Measurements from ENCODE around the gene ENTPD3.
"Not testable (repeated sequence)": the region's sequence is repeated elsewhere in the genome, so short reads cannot be mapped to it uniquely, and the experiment has no call there.

The ENTPD3 gene

DNA sequence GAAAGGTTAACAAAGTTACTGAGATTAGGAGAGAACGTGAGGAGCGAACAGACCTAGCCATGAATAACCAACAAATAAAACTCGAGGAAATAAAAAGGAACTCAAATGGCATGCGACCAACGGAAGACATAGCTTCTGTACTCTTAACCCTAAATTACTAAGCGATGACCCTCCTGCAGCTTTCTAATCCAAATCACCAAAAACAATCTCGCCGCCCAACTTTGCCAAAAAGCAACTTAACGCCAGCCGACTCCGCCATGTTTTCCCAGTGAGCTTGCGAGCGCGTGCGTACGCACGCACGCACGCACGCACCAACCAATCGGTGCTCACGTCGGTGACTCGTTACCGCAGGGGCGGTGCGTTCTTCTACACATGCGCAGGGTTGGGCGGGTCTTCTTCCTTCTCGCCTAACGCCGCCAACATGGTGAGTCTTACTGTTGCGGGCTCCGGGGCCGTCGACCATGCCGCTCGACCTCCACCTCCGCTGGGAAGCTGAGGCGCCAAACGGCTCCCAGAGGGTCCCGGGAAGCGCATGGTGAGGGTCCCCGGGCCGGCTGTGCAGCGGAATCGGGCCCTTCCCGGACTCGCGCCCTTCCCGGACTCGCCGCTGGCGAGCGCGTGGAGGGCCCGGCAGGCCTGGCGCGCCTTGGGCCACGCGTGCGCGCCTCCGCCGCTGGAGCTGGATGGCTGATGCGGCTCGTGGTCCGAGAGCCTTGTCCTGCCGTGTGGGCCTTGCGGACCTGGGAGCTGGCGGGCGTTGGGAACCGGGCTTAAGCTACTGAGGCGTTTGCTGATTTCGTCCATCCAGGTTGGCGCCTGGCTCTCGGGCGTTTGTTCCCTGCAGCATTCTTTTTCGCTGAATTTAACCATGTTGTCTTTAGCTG lies 70.2 kb downstream of the ENTPD3 start, which contains the start of gene RPL14:
Gene RPL14, plus strand, starts transcription at position 400 of the 884 bp plus-strand sequence. Its CDS starts 133 bp downstream, at position 533.
- H3K27ac ChIP-seq = peak within 1 kb of the TSS; percentile 80 to 97 (median 93)
- peak within 1 kb of the TSS; percentile 61 to 99 (median 87) for H3K4me3 ChIP-seq

DNA sequence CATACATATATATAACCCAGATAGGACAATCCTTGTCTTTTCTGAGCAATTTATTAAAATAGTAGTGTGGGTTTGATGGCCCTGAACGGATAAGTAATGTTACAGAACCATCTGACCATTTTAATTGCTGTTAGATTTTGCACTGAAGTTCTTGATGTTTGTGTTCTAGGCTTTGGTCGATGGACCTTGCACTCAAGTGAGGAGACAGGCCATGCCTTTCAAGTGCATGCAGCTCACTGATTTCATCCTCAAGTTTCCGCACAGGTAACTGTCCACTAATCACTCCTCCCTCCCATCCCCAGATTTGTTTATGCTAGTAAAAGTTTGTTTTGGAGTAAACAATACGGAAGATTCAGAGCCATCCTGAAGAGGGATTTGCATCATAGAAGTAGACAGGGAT lies 71.5 kb downstream of the ENTPD3 start:
- Histone ChIP-seq H3K27ac (peak overlapping the region in 3 of 21 experiments; percentile 94 to 96 (median 95)), H3K4me3 (peak overlapping the region in 6 of 7 experiments; percentile 61 to 99 (median 88))

DNA sequence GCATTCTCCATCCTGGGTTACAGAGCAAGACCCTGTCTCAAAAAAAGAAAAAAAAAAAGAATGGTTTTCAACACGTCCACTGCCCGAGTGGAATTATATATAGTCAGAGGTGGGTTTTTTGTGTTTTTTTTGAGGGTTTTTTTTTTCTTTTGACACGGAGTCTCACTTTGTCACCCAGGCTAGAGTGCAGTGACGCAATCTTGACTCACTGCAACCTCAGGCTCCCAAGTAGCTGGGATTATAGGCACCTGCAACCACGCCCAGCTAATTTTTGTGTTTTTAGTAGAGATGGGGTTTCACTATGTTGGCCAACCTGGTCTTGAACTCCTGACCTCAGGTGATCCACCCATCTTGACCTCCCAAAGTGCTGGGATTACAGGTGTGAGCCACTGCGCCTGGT lies 73.5 kb downstream of the ENTPD3 start:
- not testable (repeated sequence) for H3K4me3 ChIP-seq, H3K27ac ChIP-seq

DNA sequence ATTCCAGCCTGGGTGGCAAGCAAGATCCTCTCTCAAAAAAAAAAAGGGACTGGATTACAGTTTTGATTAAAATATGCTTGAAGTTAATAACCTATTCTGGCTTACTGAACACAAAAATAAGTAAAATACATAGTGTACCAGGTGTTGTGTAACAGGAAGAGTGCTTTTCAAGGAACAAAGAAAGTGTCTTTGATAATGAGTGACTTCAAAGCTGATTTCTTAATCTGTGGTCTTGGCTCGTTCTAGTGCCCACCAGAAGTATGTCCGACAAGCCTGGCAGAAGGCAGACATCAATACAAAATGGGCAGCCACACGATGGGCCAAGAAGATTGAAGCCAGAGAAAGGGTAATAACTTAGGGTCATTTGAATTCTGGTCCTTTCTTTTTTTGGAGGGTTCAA lies 74.2 kb downstream of the ENTPD3 start:
- no peak overlapping the region for H3K27ac ChIP-seq

DNA sequence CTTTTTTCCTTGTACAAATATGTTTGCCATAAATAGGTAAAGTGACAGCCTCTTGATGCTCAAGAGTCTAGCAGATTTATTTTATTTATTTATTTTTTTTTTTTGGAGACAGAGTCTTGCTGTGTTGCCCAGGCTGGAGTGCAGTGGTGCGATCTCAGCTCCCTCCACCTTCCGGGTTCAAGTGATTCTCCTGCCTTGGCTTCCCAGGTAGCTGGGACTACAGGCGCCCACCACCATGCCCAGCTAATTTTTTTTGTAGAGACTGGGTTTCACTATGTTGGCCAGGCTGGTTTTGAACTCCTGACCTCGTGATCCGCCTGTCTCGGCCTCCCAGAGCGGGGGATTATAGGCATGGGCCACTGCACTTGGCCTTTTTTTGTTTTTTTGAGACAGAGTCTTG lies 75.9 kb downstream of the ENTPD3 start:
- not testable (repeated sequence) for H3K4me3 ChIP-seq, H3K27ac ChIP-seq

More for the DNA sequence above, 74.2 kb downstream of the ENTPD3 start:
- no peak overlapping the region for H3K4me3 ChIP-seq

DNA sequence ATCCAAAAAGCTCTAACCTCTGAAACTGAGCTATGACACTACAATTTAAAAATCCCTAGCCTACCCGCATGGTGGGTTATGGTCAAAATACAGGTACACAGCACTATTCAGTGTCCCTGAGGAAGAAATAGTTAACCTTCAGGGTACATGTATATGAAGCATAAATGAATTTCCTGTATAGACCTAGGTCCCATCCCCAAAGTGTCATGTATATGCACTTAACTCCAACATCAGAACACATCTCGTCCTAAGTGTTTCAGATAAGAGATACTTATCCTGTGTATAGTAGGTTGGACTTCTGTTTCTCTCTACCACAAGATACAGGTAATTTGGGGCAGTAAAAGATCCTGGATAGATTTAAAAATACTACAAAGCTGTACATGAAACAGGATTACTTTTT lies 76.6 kb downstream of the ENTPD3 start:
- Histone ChIP-seq H3K27ac (no peak overlapping the region), H3K4me3 (no peak overlapping the region)

DNA sequence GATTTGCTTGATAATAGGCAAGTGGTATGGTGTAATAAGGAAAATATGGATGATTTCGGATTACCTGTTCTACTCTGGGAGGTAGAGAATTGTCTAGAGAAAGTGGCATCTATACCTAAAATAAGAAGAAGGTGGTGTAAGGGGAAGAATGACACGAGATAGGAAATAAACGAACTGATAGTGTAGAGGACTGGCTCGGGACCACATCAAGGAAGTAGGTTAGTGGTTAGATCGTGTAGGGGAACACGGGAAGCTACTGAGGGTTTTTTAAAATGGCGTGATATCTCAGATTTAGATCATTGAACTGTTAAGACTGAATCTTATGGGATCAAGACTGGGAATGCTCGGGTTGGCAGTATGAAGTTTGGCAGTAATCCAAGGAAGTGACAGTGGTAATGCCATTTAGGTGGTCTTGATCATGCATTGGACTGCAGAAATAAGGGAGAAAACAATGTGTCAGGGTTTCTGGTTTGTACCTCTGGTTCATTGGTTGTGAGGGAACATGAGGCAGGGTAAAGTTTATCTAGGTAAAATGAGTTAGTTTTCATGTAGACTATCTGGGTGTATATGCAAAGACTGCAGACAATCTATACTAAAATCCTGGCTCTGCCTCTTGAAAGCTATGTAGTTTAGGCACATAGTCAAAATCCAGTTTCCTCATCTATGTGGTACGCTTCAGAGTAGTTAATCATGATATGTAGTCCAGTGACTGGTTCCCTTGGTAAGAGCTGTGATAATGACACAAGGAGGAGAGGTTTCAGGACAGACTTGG lies 77.5 kb downstream of the ENTPD3 start:
- Histone ChIP-seq H3K27ac (no peak overlapping the region), H3K4me3 (no peak overlapping the region)

DNA sequence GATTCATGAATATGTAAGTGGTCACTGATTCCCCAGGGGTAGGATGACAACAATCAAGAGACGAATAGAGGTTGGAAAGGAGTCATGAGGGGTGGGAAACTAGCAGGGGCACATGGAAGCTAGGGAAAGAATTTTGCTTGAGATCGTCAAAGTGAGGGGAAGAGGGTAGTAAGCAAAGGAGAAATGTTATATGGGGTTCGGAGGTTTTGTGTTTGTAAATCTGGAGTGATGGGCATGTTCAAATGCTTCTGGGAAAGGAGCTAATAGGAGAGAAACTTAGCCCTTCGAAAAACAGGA lies 78.1 kb downstream of the ENTPD3 start:
- no peak overlapping the region for H3K27ac ChIP-seq
- H3K4me3 ChIP-seq = no peak overlapping the region

DNA sequence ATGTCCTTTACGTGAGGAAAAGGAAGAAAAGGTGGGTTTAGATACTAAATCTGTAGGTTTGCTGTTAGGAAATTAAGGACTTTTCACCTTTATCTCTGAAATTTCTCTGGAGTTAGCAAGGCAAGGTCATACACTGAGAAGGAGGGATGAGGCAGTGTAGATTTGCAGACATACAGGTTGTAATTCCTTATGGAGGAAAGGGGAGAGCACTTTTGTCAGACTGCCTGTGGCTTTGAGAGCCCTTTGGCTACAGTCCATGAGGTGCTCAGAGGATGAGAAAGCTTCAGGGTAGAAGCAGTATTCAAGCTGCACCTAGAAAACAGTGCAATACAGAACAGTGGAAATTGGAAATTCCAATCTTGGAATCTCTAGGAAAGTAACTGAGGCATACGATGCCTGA lies 78.5 kb downstream of the ENTPD3 start:
- H3K4me3 ChIP-seq = no peak overlapping the region

DNA sequence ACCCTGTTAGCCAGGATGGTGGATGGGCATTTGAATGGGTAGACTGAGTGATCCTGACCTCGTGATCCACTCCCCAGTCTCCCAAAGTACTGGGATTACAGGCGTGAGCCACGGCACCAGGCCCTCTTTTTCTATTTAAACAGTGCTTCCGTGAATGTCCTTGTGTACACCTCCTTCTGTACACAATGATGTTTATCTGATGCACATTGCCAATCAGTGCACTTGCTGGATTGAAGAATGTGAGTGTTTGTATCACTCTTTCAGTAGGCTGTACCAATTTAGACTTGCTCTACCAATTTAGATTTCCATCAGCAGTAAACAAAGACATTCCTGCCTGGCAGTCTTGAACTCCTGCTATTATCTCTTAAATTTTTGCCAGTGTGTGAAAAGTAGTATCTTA lies 81.0 kb downstream of the ENTPD3 start:
- Histone ChIP-seq H3K4me3 (no peak overlapping the region), H3K27ac (no peak overlapping the region)

More for the DNA sequence above, 78.5 kb downstream of the ENTPD3 start:
- no peak overlapping the region for H3K27ac ChIP-seq

DNA sequence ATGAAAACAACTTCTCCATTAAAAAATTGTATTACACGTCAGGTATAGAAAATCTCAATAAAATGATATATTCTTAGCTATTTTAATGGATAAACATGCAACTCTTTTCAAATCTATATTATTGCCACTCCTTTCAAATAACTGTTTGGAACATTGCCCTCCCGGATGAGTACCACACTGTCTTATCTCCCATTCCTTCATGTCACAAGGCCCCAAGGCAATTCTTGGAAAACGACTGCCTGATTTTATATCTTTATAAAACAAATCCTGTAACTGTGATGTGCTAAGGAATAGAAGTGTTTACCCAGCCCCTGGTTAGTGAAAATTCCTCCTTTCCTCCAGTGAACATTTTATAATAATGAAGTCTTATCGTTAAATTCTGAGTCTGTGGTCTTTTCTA lies 83.7 kb downstream of the ENTPD3 start:
- H3K27ac ChIP-seq = no peak overlapping the region
- H3K4me3 ChIP-seq = no peak overlapping the region

DNA sequence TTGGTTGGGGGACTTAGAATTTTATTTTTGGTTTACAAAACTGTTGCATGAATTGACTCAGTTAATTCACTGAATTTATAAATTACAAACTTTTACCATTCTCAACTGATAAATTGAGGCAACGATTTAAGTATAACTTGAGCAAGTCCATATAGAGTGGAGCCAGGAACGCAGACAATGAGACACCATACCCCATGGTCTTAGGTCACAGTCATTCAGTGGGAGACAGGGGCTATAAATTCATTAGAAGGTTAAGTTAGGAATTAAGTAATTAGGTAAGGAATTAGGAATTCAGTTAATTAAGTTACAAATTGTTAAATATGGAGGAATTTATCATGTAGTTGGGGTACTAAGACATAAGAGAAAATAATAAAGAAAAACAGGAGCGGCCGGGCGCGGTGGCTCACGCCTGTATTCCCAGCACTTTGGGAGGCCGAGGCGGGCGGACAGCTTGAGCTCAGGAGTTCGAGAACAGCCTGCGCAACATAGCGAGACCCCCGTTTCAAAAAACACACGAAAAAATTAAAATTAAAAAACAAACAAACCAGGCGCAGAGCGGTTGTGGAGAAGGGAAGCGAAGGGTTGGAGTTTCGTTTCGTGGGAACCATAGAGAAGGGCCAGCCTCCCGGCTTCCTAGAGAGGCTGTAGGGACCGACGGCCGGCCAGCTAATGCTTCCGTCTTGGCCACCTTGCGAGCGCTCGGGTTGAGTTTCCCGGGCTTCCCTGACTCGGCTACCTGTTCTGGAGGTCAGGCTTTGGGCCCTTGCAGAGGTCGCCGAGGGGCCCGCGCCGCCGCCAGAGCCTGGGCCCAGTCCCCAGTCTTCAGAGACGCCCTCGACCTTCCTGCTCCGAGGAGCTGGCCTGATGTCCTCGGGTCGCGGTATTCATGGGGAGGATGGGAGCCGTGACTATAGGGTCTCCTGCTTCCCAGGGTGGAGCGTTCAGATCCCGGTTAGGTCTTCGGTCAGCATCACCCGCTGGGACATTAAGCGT lies 89.8 kb downstream of the ENTPD3 start, which contains the start of gene ZNF619:
Gene ZNF619, plus strand, starts transcription at position 645 of the 993 bp plus-strand sequence. CDS start 858 bp downstream, outside the sequence.
- Histone ChIP-seq H3K4me3 (peak within 1 kb of the TSS; percentile 59 to 86 (median 79)), H3K27ac (peak within 1 kb of the TSS; percentile 48 to 88 (median 83))

DNA sequence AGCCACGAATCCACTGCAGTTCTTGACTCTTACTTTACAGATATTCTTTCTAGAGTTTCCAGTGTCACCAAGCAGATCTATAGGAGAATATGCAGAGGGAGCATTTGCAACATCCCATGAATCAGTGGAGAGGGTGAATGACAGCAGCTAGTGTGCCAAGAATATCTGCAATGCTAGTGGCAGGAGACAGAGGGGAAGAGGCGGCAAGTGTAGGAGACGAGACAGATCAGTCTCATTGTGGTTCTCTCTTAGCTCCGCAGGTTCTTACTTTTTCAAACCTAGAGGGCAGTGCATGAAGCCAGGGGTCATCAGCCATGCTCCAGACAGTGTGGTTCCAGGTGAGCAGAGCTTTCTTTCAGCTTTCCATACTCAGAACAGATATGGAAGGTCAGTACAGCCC lies 90.7 kb downstream of the ENTPD3 start:
- Histone ChIP-seq H3K27ac (peak overlapping the region in 8 of 21 experiments; percentile 48 to 87 (median 83)), H3K4me3 (peak overlapping the region; percentile 59 to 86 (median 79))
